ENCODE data around the gene MBD6.

MBD6 gene

DNA sequence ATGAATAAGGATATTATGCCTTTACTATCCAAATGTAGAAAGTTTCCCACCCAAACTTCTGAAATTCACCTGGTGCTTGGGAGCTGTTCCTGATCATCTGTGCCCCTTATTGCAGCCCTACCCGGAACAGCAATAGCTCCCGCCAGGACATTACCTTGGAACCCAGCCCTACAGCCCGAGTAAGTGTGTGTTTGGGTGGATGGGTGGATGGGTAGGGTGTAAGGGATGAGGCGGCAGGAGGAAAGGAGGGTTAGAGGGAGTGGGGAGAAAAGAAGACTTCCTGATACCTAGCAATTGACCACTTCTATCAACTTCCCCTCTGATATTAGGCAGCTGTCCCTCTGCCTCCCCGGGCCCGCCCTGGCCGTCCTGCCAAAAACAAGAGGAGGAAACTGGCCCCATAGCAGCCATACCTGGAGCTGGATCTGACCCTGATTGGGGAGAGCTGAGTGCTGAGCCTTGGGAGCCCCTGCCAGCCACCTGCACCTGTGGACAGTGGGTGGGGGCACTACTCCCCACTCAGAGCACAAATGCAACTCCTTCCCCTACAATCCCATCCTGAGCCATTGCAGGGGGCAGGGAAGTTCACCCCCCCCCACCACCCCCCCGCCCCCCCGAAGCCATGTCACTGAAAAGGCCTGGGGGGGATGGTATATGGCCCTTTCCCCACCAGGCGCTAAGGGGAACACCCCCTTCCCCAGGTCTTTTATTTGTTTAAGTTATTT lies 6.4 kb downstream of the MBD6 start:
- no peak for FAIRE-seq

DNA sequence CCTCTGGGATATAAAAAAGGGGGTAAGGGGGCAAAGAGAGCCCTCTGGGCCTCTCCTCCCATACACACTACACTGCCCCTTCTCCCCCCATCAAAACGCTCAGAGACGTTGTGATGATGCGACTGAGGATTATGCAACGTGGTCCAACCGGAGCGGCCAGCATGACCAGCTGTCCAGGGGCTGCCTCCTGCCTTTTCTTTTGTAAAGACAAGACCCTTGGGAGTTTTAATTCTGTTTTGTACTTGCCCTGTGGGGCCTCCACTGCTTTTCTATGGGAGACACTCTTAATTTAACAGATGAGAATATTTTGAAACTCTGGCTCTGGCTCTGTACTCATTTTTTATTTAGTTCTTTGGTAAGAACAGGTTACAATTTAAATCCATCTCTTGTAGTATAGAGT lies 7.2 kb downstream of the MBD6 start:
- FAIRE-seq = no peak

DNA sequence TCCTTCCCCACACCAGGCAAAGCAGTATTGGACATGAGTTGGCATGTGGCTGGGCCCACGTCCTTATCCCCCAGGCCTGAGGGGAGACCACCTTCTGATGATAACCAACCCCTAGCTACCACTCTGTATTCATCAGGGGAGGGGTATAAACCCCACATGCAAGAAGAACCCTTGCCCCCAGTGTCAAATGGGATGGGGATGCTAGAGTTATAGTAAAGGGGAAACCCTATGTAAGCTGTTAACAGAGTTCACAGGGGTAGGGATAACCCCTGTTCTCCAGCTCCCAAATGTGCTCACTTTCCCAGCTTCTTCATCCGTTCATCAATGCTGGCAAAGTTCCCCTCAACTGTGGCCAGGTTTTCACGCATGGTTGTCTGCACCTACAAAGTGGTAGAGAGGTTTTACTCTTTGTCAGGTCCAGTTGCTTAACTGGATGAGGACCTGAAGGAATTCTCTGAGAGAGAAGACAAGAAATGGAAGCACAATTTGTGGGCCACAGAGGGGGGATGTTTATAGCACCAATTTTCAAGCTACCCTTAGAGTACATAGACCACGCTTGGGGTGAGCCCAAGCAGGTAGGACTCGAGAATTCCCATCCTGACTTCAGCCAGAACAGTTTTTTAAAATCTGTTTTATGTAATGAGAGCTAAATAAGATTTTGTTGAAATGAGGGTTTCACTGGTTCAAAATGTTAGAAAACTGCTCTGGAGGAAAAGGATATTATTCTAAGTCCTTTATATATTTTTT lies 7.9 kb downstream of the MBD6 start:
- FAIRE-seq = no peak

DNA sequence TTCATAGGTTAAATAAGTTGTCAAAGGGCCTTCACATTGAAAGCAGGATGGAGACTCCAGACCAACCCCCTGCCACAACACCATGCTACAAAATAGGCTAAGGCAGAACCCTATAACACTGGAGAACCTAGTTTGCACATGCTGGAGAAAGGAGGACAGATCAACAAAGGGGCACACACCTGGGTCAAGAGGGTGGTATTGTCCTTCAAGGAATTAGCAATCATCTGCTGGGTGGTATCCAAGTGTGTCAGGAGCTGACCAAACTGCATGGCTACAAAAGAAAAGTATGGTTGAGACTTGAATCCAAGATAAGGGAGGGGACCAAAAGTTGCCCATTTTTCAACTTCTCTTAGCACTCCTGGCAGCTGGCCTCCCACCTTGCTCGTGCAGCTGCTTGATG lies 9.2 kb downstream of the MBD6 start:
- no peak for FAIRE-seq

DNA sequence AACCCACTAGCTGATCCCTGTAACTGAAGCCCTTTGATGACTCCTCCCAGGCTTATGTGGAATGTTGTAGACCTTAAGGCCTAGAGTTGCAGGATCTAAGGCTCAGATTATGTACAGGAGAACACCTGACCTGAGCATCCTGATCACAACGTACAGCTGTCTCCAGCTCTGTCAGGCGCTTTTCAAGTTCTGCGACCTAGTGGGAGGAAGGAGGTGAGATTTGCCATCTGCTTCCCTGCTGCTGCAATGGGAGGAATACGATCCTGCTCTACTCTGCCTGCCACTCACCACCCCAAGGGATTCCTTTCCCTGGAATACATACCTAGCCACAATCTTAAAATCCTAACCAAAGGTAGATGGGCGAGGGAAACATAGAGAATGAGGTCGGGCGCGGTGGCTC lies 10.5 kb downstream of the MBD6 start:
- no peak for FAIRE-seq

DNA sequence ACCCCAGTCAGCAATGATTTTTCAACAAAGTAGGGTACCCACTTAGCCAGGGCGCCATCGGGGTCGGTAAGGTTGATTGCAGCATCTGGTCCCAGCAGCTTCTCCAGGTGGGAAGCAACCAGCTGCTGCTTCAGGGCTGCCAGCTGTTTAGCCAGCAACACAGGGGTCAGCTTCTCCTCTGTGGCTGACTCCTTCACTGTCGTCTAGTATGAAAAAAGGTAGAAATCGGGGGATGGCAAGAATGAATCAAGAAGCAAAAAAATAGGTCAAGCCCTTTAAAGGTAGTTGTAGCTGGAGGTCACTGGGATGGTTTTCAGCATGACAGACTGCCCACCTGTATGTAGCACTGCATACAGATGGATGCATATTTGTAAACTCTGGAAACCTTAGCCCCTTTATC lies 11.6 kb downstream of the MBD6 start:
- no peak for FAIRE-seq

DNA sequence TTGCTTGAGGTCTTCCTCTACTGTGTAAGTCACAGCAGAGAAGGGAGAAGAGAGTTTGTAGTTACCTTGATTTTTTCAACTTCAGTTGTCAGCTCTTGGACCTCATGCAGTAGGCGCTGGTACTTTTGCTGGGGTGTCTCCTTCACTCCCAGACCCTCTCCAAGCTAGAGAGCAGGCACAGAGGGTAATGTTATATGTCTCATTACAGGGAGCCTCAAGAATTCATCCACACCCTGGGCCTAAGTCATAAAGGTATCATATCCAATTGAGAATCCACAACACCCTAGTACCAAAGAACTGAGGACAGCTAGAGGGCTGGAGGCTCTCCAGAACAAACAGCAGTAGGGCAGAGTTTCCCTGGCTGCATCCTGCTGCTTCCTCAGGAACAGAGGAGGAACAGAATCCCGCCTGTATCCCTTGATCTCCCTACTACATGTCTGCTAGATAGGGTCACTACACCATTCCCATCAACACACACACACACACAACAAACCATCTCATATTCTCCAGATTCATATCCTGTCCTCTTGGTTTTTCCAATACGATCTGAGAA lies 12.4 kb downstream of the MBD6 start:
- FAIRE-seq = no peak

DNA sequence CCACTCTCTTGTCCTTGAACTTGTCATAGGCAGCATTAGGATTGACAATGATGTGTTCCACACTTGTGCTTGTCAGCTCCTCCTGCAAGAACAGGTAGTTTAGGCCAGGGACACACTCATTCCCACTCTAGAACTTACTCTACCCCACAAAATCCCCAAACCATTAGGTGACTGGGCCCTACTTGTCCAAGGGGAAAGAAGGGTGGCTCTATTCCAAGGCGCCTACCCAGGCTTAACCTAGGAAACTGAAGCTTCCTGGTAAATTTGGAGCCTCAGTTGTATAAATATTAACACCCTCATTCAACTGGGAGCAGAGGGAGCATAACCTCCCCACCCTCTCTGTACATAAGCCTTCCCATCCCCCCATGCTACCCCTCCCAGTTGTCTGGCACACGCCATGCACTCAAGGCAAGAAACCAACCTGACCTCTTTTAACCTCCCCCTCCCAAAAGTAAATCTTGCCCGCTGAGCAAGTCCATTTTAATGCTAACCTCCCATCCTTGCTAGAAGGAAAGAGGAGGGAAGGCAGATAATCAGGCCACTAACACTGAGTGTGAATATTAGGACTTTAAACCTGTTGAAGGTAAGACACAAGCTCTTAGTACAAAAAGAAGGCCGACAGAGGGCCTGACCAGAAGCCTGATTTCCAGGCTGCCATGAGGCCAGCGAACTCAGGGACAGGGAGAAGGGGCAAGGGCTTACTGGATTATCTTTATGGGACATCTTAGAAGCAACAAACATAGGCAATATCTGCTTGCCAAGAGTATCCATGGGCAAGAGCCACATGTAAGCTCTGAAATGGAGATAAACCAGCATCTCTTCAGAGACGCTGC lies 13.4 kb downstream of the MBD6 start:
- no peak for FAIRE-seq

DNA sequence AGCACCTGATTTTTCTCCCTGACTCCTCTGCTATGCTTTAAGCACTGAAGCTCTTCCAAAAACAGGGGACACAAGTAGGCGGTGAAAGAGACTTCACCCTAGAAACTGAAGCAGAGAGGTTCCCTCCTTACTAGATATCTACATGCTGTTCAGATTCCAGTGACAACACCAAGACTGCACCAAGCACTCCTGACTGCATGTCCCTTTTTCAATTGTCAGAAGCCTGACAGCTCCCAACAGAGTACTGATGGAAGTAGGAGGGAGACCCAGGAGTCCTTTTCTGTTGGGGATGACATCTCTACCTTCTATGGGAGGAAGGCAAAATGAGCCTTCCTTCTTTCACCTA lies 13.9 kb downstream of the MBD6 start:
- no peak for FAIRE-seq

DNA sequence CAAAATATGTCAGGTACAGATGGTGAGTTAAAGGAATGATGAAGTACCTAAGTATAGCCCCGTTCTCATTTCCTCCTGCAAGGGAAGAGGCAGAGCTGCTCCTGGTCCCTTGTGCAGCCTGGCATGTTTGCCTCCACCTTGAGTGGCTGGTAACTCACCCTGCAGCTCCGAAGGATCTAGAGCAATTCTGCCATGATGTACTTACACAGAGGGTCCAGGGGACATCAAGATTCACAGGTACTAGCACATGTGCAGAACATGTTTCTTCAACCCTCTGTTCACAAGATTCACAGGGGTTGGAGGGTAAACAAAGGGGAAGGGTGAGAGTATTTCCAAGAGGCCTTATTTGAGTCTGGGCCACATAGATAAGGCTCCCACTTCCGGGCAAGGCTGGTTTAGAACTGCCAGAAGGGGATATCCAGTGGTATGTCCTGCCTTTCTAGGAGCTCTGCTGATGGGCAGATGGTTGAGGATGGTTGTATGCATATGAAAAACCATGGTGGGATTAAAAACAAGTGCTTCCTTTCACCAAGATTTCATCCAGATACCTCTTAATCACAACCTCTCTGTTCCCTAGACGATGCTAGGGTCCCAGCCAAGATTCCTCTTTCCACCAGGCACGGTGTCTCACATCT lies 16.6 kb downstream of the MBD6 start:
- FAIRE-seq = no peak

DNA sequence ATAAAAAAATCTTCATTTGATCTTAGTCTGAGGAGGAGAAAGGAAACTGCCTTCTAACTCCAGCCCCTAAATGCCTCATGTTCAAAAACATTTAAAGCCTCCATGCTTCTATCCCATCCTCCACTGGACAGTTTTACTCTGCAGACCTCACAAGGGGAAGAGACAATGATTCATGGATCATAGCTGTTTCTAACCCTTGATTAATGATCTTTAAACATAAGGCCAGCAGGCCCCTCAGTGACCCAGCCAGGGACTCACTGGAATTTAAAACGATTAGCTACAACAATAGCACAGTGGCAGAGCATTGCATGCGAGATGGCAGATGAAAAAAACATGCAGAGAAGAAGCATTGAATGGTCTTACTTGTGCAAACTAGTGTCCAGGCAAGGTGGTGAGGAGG lies 18.4 kb downstream of the MBD6 start:
- FAIRE-seq = no peak

DNA sequence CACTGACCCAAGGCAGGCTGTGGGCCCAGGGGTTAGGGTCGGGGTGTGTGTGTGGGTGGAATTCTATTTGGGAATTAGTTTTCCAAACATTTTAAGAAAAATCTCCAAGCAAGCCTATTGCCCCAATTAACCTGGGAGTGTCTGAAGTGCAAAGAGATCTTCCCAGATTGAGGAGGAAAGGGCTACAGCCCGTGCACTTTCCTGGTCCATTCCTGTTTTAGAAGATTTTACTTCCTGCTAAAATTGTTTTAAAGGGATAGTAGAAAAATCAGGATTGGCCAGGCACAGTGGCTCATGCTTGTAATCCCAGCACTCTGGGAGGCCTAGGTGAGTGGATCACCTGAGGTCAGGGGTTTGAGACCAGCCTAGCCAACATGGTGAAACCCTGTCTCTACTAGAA lies 19.1 kb downstream of the MBD6 start:
- FAIRE-seq = no peak

DNA sequence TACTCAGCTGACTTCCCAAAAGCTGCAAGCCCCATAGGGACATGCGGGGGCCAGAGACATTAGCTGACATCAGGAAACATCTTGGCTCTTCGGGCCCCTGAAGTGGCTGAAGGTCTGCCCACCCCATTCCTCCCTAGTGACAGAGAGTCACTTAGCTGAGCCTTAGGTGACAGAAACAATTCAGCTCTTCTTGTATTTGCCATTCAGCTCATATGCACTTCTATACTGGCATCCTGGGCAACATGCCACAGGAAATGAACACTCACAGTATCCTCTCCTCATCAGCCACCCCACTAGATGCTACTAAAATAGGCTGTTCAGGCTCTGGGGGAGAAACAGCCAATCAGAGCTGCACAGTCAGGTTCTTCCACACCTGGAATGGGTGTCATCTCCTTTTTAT lies 21.0 kb downstream of the MBD6 start:
- no peak for FAIRE-seq

DNA sequence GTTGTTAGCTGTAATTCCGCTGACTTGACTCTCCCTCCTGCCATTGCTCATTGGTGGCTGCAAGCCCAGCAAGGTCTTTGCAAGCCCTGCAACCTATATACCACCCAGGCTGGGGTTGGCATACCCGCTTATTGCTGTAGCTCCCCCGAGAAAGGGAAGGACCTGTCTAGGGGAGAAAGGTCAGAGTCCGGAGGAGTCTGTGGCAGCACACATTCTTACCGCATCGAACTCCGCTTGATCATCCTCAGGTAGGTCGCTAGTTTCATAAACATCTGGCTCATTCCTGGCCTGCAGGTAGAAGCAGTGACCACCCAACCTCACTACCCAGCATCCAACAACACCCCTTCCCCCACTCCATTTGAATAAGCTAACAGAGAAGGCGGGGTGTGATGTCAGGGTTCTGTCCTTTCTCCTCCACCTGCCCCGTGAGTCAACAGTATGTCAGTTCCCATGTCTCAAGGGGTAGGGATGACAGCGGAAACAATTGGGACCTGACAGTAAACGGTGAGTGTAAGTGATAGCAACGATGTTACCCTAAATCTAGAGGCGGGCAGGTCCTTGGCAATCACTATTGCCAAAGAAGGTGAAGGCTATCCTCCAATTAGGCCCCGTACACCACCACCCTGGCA lies 23.3 kb downstream of the MBD6 start:
- FAIRE-seq = no peak

DNA sequence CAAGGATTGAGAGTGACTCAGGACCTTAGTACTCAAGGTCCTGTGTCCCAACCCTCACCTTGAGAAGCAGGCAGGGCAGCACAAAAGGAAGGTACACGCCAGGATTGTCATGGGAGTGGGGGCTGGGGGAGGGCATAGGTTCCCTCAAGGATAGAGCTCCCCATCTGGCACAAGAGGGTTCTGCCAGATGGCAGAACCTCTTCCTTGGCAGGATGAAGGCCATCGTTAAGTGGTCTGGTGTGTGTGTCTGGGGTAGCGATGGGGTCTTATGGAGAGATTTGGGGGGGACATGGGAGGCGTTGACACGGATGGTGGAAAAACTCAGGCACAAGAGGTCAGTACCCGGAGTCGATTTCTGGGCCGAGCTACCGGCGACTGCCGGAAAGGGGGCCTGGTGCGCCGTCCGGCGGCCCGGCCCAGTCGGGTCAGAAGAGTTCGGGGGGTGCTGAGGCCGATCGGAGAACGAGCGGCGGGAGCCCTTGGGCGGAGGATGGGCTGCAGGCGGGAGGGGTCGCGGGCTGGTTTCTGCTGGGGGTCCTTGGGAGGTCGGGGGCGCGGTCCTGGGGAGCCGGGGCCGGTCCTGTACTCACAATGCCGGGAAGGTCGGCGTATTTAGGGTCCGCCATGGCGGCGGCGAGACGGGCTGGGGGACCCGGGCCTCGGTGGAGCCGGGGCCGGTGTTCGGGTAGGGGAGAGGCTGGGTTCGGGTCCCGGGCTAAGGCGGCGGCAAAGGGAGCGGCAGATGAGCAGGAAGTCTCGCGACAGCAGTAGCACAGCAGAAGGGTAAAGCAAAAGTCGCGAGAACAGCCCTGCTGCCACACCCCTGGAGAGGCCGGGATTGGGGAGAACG lies 24.0 kb downstream of the MBD6 start, which contains the start of gene DCTN2:
TSS of gene DCTN2 (minus strand) at position 755 of the 850 bp plus-strand sequence. CDS start at position 626, 129 bp downstream.
- FAIRE-seq = no peak

DNA sequence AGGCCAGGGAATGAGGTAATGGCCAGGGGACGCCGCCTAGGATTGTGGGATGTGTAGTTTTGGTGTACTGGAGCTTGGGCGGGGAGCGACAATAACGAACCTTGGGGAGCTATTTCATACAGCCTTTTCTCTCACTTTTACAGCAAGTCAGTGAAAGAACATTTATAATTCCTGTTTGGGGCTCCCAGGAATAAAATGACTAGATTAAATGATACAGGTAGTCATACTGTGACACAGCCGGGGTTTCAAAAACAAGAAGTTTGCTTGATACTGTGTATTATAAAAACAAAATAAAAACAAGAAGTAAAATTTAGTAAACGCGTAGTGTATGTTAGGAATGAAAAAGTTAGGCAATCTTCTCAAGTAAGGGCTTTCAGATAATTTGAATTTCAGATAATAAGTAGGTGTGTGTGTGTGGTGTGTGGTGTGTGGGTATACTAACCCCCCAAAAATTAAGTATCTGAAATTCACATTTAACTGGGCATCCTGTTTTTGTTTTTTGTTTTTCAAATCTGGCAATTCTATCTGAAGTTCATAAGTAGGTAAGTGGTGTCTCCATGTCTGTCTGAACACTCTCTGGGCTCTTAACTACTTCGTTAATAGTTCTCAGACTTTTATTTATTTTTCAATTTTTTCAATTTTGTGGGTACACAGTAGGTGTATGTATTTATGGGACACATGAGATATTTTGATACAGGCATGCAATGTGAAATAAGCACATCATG lies 24.8 kb downstream of the MBD6 start:
- FAIRE-seq = peak; percentile 87

DNA sequence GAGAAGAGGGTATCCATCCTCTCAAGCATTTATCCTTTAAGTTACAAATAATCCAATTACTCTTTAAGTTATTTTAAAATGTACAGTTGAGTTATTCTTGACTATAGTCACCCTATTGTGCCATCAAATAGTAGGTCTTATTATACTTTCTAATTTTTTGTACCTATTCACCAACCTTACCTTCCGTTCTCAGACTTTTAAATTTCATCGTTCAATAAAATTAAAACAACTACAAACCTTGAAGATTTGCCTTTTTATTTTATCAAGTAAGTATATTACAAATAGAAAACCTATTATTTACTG lies 25.3 kb downstream of the MBD6 start:
- no peak for FAIRE-seq

DNA sequence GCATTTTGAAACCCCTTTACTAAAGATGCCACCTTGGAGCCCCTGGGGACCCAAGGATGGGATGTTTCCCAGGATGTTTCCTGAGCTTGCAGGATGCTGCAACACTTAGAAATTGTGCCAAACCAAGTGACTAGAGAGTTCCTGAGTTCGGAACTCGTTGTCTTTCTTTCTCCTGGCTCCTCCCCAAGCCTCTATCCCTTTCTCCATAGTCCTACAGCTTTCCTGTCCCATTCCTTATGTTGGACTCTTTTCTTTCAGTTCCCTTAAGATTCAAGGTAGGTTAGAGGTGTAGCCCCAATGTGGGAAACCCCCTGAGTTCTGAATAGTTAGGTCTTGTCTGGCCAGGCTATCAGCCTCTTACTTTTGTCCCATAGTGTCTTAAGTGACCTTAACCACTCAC lies 25.9 kb downstream of the MBD6 start:
- FAIRE-seq = no peak

DNA sequence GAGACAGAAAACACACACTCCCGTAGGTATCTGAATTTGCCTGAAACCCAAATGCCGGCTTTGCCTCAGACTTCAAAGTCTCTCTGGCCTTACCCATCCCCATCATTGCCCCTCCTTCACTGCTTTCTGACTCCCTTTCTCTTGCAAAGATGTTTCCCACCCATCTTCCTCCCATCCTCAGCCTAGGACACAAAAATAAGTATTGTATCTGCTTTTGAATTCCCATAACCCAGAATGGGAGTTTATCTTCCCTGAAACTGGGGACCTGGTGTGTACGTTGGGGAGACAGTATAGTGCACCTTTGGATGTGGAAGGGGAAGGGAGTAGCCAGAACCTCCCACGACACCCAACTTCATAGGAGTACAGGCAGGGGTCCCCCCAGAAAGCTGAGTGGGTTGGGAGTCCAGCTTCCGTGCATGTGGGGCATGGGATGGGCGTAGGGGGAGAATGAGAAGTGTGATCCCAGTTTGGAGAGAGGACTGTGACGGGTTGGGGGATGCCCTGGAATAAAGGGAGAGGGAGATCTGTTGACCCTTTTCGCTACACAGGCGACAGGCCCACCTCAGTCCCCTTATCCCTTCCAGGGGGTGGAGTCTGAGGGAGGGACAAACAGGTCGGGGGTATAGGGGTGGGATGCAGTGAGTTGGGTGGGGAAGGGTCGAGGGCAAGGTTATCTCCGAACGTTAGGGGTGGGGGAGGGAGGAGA lies 26.7 kb downstream of the MBD6 start:
- no peak for FAIRE-seq

DNA sequence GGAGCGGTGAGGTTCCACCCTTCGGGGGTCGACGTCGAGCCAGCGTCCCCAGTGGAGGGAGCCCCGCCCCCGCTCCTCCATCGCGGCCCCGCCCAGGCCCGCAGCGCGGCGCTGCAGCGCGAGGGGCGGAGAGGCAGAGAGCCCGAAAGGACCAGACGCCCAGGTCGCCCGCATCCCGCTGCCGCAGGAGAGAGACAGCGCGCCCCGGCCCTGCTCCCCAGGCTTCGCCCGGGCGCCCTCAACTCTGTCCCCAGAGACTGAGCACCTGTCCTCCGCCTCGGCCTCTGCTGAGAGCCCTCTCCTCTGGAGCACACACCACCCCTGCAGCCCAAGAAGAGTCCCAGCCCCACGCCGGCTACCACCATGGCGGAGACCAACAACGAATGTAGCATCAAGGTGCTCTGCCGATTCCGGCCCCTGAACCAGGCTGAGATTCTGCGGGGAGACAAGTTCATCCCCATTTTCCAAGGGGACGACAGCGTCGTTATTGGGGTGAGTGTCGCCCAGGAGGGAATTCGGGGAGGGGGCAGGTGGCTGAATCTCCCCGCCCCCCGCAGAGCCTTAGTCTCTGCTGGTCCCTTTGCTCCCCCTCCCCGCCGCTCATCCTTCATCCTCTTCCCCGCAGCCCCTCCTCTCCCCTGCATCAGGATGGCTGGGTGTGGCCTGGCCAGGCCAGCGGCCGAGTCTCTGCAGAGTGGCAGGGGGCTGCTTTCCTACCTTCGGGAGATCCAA lies 27.5 kb downstream of the MBD6 start, which contains the start of gene KIF5A:
TSS of gene KIF5A (plus strand) at position 136 of the 732 bp plus-strand sequence. CDS start at position 364, 228 bp downstream.
- no peak for FAIRE-seq

All from TTC549 (cell line).